Thoracic aorta (tissue), 2 donors: Measurements from ENCODE around the gene MLXIPL. TPM values are rescaled to one million over a fixed set of nuclear protein-coding genes. Genes with fewer than 3 reads are reported as not detected.
"Not testable (repeated sequence)": the region's sequence is repeated elsewhere in the genome, so short reads cannot be mapped to it uniquely, and the experiment has no call there.

Experiments used
- ATAC-seq: fragments of 150-250 bp; one replicate; pipeline ENCODE4 v1.8.0; 2017; ENCODE audit warnings: low read depth; ENCODE audit not compliant: insufficient number of reproducible peaks, low FRiP score
- DNase-seq: peaks from one replicate; pipeline ENCODE4 v3.0.0-alpha.2; 2020; ENCODE audit warnings: low spot score
- H3K27ac ChIP-seq, 2 donors: fragments of 200-600 bp; sonication (generic); 1 replicate in 1 of 2; 2 replicates in 1 of 2; pipeline ENCODE4 v1.5.1; 2016; ENCODE audit warnings: mild to moderate bottlenecking in 2 of 2, moderate library complexity in 2 of 2
- H3K27me3 ChIP-seq: fragments of 200-600 bp; sonication (generic); replicated peaks from 2 replicates; pipeline ENCODE4 v1.6.0; 2016; ENCODE audit warnings: mild to moderate bottlenecking; ENCODE audit not compliant: insufficient read depth
- H3K36me3 ChIP-seq: fragments of 200-600 bp; sonication (generic); one replicate; pipeline ENCODE4 v1.5.1; 2016
- H3K4me1 ChIP-seq, 2 donors: fragments of 200-600 bp; sonication (generic); 1 replicate in 1 of 2; 2 replicates in 1 of 2; pipeline versions ENCODE4 v1.5.1 to v1.6.0; 2016; ENCODE audit warnings: low read depth in 2 of 2, mild to moderate bottlenecking in 1 of 2; ENCODE audit not compliant: control insufficient read depth in 1 of 2
- H3K4me3 ChIP-seq: fragments of 200-600 bp; sonication (generic); 2 replicates; pipeline ENCODE4 v1.5.1; 2016; ENCODE audit warnings: mild to moderate bottlenecking
- H3K9me3 ChIP-seq: fragments of 200-600 bp; sonication (generic); 2 replicates; pipeline ENCODE4 v1.5.1; 2016
- total RNA-seq, 2 donors: library from RNA; depleted of rRNA; stranded (reverse); fragments of >200 nt; gene quantifications; one replicate each; pipeline versions ENCODE4 v1.1.0 to v1.2.3, GENCODE V29; 2016
- TF ChIP-seq, protein P1 (sequence below): fragments of 200-600 bp; sonication (generic); IDR thresholded peaks from one replicate; pipeline ENCODE4 v1.5.1; 2019; ENCODE audit warnings: antibody characterized with exemption

MLXIPL gene
- total RNA-seq, 2 donors from 2014 or later: 6.4 to 36.4 TPM

DNA sequence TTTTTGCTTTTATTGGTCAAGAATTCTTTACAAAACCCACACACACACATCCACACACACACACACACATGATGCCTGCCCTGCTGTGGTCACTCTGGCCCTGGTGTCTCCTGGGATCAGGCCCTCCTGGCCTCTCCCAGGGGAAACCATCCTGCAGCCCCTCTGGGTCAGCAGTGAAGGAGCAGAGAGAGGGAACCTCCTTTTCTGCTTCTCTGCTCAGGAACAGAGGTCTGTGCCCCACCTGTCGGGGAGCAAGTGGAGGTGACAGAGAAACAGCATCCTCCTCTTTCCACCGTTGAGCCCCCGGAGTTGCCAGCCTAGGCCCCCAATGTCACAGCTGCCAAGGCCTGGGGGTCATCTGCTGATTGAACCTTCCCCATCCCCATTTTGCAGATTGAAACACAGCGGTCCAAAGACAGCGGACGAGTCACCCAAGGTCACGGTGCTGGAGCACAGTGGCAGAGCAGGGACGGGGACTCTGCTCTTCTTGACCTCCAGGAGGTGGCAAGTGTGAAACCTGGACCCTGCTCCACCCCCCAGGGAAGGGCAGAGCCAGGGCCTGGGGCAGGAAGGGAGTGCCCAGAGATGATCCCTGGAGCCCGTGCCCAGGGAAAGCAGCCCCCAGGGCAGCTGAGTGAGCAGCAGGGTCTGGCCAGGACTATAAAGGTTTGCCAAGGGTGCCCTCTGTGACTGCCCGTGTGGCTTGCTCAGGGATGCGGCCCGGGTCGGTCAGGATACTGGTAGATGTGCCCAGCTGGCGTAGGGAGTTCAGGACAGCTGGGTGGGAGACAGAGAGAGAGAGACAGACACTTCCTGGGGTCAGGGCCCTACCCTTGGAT is 30.9 kb downstream of the MLXIPL start:
- Histone ChIP-seq H3K4me3 (no peak overlapping the region), H3K36me3 (no peaks in the 10 kb centered on the region)
- TF ChIP-seq, protein P1, sequence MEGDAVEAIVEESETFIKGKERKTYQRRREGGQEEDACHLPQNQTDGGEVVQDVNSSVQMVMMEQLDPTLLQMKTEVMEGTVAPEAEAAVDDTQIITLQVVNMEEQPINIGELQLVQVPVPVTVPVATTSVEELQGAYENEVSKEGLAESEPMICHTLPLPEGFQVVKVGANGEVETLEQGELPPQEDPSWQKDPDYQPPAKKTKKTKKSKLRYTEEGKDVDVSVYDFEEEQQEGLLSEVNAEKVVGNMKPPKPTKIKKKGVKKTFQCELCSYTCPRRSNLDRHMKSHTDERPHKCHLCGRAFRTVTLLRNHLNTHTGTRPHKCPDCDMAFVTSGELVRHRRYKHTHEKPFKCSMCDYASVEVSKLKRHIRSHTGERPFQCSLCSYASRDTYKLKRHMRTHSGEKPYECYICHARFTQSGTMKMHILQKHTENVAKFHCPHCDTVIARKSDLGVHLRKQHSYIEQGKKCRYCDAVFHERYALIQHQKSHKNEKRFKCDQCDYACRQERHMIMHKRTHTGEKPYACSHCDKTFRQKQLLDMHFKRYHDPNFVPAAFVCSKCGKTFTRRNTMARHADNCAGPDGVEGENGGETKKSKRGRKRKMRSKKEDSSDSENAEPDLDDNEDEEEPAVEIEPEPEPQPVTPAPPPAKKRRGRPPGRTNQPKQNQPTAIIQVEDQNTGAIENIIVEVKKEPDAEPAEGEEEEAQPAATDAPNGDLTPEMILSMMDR: no peak

DNA sequence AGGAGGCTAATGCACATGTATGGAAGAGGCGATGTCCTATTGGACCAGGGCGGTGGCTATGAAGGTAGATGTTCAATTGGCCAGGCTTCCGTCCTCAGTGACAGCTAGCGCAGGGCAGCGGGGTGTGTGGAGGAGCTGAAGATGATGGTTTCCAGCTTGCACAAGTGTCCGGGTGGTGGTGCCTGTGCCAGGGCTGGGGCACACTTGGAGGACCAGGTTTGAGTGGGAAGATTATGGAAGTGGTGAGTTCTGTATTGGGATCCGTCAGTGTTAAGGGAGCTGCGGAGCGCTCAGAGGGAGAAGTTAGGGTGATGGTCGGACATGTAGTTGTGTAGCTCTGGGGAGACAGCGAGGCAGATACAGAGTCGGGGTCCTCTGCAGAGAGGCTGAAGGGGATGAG is 37.4 kb downstream of the MLXIPL start:
- no peaks in the 10 kb centered on the region for H3K9me3 ChIP-seq

More for the DNA sequence above, 30.9 kb downstream of the MLXIPL start:
- Histone ChIP-seq H3K4me1 (no peaks in the 10 kb centered on the region), H3K27ac (no peak overlapping the region), H3K9me3 (no peaks in the 10 kb centered on the region), H3K27me3 (no peaks in the 10 kb centered on the region)
- no peak for DNase-seq
- no peak for ATAC-seq

DNA sequence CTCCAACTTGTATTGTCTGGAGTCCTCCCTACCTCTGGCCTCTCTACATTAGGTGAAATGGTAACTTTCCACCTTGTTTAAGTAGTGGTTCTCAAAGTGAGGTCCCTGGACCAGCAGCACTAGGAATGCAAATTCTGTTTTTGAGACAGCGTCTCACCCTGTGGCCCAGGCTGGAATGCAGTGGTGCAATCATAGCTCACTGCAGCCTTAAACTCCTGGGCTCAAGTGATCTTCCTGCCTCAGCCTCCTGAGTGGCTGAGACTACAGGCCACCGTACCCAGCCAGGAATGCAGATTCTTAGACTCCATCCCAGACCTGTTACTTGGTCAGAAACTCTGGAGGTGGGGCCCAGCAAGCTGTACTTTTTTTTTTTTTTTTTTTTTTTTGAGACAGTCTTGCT is 39.1 kb downstream of the MLXIPL start:
- no peak overlapping the region for H3K4me3 ChIP-seq
- H3K9me3 ChIP-seq: no peaks in the 10 kb centered on the region
- DNase-seq (no peak), ATAC-seq (no peak)
- no peaks in the 10 kb centered on the region for H3K27me3 ChIP-seq
- no peaks in the 10 kb centered on the region for H3K36me3 ChIP-seq
- no peaks in the 10 kb centered on the region for H3K4me1 ChIP-seq
- no peak overlapping the region for H3K27ac ChIP-seq
- TF ChIP-seq, protein P1: no peak

More for the DNA sequence above, 37.4 kb downstream of the MLXIPL start:
- Histone ChIP-seq H3K27ac (no peak overlapping the region), H3K4me1 (no peaks in the 10 kb centered on the region), H3K36me3 (no peaks in the 10 kb centered on the region), H3K4me3 (no peak overlapping the region), H3K27me3 (no peaks in the 10 kb centered on the region)
- ATAC-seq (no peak), DNase-seq (no peak)
- TF ChIP-seq, protein P1: no peak

DNA sequence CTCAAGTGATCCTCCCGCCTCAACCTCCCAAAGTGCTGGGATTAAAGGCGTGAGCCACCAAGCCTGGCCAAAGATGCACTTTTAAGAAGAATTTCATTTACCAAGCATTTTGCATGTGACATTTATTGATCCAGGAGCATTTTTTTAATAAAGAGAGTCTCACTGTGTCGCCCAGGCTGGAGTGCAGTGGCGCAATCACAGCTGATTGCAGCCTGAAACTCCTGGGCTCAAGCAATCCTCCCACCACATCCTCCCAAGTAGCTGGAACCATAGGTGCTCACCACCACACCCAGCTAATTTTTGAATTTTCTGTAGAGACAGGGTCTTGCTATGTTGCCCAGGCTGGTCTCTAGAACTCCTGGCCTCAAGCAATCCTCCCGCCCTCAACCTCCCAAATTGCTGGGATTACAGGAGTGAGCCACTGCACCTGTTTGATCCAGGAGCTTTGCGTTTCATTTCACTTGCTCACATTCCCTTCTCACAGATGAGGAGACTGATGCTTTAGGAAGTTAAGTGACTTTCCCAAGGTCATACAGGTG is 41.6 kb downstream of the MLXIPL start:
- H3K27me3 ChIP-seq: no peaks in the 10 kb centered on the region
- no peak overlapping the region for H3K27ac ChIP-seq
- TF ChIP-seq, protein P1: no peak
- no peak overlapping the region for H3K4me3 ChIP-seq
- H3K36me3 ChIP-seq: no peaks in the 10 kb centered on the region
- DNase-seq (no peak), ATAC-seq (no peak)
- H3K4me1 ChIP-seq: peaks cover 2 to 3% of the 10 kb centered on the region in 2 donors
- no peaks in the 10 kb centered on the region for H3K9me3 ChIP-seq

DNA sequence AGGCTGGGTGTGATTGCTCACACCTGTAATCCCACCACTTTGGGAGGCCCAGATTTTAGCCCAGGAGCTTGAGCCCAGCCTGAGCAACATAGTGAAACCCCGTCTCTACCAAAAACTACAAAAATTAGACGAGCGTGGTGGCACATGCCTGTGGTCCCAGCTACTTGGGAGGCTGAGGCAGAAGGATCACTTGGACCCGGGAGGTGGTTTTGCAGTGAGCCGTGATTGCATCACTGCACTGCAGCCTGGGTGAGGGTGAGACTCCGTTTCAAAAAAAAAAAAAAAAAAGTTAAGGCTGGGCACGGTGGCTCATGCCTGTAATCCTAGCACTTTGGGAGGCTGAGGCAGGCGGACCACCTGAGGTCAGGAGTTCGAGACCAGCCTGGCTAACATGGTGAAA is 43.3 kb downstream of the MLXIPL start:
- H3K4me1 ChIP-seq: peaks cover 10 to 20% of the 10 kb centered on the region in 2 donors
- not testable (repeated sequence) for H3K27ac ChIP-seq, ATAC-seq, H3K27me3 ChIP-seq, DNase-seq, H3K36me3 ChIP-seq, H3K4me3 ChIP-seq, H3K9me3 ChIP-seq
